EL (cell line): Measurements from ENCODE around the gene GPRC5C.

Source experiments
- DNase-seq: peaks from one replicate; pipeline ENCODE4 v3.0.0-alpha.2; 2016

GPRC5C gene

DNA sequence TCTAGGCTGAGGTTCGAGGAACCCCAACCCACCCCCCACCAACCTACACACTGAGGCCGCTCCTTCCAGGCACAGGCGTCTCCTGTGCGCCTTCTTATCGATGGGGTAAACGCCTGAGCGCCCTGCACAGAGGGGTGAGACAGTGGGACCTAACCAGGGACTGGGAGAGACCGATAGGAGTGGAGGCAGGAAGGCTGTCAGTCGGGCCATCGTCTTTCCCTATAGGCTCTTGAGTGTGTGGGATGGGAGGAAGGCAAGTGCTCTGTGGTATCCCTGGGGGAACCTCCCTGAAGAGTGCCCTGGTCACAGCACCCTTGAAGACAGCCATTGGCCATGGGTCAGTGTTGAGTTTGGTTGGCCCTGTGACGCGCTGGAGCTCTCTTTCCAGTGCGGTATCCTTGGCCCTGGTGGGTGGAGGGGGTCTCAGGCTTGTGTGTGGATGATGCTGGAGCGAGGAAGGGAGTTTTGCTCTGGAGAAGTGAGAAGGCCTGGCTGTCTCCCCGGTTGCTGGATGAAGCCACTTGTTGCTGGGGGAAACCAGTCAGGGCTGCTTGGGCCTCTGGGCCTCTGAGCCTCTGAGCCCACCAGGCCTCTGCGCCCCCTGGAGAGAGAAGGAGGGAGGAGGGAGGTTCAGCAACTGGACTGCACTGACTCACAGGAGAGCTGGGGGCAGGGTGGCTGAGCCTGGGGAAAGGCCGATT is 1.7 kb downstream of the GPRC5C start:
- no peak for DNase-seq

DNA sequence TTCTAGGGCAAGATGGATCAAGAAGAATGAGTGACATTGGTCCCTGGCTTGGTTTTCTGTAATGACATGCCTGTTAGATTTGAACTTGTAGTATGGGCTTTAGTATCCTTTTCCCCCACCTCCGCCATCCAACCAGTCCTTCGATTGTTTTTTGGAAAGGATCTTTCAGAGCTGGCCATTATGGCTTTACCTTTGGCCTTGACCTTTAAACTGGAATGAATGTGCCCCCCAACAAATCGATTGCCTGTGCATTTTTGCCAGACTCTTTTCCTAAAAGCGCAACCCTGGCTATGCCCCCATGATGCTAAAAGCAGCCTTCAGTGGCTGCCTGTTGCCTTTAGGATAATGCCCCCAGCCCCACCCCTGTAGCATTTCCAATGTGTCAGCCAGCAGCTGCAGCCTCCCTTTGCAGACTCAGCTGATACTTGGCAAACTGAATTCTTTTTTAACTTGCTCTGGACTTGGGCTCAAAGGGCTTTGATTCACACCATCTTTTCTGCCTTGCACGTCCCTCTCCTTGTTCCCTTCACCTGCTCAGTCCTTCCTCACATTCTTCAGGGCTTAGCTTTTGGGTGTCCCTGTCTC is 4.0 kb downstream of the GPRC5C start:
- DNase-seq = no peak

DNA sequence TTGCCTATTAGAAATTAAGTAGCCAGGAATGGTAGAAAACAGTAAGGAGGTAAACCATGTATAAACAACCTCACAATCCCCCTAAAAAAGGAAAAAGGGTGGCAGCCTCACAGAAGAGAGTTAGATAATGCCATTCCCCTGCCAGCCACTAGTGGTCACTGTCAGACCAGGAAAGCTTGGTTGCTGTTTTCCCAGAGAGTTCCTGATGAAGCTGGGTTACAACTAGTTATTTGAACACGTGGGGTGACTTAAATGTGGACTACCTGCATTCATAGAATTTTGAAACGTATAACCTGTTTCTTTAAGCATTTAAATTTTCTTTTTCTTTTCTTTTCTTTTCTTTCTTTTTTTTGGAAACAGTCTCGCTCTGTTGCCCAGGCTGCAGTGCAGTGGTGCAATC is 5.8 kb downstream of the GPRC5C start:
- no peak for DNase-seq

DNA sequence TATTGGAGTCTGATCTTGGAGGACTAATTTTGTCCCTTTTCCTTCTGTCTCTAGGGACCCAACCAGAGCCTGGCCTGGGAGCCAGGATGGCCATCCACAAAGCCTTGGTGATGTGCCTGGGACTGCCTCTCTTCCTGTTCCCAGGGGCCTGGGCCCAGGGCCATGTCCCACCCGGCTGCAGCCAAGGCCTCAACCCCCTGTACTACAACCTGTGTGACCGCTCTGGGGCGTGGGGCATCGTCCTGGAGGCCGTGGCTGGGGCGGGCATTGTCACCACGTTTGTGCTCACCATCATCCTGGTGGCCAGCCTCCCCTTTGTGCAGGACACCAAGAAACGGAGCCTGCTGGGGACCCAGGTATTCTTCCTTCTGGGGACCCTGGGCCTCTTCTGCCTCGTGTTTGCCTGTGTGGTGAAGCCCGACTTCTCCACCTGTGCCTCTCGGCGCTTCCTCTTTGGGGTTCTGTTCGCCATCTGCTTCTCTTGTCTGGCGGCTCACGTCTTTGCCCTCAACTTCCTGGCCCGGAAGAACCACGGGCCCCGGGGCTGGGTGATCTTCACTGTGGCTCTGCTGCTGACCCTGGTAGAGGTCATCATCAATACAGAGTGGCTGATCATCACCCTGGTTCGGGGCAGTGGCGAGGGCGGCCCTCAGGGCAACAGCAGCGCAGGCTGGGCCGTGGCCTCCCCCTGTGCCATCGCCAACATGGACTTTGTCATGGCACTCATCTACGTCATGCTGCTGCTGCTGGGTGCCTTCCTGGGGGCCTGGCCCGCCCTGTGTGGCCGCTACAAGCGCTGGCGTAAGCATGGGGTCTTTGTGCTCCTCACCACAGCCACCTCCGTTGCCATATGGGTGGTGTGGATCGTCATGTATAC is 8.0 kb downstream of the GPRC5C start:
- no peak for DNase-seq

DNA sequence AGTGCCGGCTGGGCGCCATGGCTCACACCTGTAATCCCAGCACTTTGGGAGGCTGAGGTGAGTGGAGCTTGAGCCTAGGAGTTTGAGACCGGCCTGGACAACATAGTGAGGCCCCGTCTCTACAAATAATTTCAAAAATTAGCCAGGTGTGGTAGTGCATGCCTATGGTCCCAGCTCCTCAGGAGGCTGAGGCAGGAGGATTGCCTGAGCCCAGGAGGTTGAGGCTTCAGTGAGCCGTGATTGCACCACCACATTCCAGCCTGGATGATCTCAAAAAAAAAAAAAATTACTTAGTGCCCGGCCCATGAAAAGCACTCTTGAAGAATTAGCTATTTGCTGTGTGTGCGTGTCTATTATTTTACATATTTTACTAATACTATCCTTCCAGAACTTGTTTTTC is 9.6 kb downstream of the GPRC5C start:
- no peak for DNase-seq

DNA sequence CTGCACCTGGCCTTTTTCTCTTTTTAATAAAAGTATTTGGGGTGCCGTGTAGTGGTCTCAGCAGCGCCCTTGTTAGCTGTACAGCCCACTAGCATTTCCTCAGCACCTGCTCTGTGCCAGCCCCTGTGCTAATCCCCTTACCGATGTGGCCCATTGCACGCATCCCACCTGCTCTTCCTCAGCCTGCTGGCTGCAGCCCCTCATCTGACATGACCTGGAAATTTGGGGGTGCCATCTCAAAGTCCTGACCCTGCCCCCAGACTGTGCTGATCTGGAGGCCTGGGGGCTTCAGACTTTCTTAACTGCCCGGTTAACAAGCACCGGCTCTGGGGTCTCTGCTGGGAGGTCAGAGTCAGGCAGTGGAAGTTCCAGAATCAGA is 10.4 kb downstream of the GPRC5C start:
- DNase-seq = no peak

DNA sequence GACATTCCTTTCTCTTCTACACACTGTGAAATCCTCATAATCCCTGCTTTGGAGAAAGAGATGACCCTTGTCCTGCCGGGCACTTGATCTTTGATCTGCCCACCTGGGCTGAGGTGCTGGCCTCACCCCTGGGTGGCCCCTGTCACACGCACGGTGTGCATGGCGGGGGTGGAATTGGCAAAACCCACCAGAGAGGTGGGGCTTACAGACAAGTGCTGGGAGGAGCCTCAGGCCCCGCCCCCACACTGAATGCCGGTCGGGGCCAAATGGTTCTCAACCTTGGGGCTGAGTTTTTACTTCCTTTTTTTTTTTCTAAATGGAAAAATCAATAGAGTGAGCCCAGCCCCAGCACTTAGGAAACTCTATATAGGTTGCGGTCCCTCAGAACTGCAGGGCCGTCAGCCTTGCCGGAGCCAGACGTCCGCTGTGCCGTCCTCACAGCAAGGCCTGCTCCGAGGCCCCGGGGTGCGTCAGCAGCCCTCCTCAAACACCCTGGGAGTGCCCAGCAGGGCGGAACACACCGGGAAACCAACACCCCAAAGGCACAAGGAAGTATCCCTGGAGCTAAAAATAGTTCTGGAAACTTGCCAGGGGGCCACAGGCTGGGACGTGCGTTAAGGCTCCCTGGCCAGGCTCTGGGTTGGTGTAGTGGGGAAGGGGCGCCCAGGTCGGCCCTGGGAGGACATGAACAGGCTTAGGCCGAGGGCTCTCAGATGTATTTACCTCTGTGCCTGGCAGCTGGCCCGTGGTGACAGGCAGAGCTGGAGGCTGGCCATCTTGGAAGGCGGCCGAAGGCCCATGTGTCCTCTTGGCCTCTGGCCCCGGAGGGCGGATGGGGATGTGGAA is 11.0 kb downstream of the GPRC5C start:
- no peak for DNase-seq

DNA sequence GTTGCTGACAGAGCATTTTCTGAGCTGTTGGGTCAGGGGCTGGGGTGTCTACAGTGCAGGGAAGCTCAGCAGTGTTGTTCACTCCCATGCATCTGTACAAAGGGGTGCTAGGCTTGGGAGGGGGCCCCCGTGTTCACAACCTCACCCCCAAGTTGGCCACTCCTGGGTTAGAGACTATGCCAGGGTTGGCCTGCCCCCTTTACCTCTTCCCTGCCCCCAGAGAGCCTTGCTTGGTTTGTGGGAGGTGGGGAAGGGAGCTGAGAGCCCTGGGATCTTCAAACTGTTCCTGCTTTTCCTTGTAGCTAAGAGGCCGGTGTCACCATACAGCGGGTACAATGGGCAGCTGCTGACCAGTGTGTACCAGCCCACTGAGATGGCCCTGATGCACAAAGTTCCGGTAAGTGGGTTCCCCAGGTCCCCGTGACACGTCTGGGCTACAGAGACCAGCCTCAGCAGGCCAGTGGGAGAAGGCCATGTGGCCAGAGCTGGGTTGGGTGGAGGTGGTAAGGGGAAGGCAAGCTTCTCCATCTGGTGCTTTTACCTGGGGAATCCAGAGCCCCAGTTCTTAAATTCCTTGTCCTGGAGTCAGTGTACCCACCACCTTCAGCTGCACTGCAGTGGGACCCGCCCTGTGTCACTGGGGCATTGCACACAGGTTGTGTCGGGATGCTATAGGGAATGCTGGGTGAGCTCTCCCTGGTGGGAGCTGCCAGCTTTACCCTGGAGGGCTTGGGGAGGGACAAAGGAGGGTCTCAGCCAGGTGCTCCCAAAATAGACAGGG is 11.8 kb downstream of the GPRC5C start:
- no peak for DNase-seq

DNA sequence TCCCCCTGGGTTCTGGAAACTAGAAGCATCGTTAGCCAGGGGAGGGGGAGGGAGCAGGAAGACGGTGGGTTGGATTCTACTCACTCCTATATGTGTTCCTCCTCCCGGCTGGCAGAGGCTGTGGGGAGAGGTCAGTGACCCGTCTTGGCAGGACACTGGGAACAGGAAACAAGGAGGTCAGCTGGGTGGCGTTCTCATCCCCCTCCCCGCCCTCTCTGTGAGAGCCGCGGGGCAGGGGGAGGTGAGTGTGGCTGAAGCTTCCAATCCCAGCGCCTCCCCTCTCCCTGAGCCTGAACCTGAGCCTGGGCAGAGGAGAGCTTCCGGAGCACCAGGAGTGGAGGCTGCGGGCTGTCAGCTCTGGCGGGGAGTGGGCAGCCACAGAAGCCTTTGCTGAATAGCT is 12.5 kb downstream of the GPRC5C start:
- no peak for DNase-seq

DNA sequence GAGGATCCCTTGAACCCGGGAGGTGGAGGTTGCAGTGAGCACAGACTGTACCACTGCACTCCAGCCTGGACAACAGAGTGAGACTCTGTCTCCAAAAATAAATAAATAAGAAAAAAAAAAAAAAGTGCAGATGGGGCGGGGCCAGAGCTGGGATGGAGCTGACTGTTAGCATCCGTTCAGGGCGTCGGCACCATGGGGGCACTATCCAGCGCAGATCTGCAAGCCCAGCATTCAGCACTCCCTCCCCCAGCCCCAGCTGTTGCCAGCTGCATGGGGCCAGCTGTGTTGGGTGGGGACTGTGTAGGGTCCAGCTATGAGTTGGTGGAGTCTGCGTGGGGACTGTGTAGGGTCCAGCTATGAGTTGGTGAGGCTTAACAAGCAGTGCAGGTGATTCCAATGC is 13.3 kb downstream of the GPRC5C start:
- DNase-seq = no peak

DNA sequence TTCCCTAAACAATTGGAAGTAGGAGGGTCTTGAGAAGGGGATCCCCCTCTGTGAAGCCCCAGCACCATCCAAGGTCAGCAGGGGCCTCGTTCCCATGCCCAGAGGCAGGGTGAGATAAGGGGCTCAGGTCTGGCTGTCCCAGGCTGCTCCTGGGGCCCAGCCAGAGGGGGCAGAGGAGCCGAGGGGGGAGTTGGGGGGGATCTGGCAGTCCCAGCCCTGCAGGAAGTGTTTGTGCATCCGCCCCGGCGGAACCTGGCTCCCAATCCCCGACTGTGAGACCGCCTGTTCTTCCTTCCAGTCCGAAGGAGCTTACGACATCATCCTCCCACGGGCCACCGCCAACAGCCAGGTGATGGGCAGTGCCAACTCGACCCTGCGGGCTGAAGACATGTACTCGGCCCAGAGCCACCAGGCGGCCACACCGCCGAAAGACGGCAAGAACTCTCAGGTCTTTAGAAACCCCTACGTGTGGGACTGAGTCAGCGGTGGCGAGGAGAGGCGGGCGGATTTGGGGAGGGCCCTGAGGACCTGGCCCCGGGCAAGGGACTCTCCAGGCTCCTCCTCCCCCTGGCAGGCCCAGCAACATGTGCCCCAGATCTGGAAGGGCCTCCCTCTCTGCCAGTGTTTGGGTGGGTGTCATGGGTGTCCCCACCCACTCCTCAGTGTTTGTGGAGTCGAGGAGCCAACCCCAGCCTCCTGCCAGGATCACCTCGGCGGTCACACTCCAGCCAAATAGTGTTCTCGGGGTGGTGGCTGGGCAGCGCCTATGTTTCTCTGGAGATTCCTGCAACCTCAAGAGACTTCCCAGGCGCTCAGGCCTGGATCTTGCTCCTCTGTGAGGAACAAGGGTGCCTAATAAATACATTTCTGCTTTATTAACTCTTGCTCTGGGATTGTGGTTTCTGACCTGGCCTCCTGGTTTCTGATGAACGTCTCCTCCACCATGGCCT is 14.9 kb downstream of the GPRC5C start:
- DNase-seq = no peak

DNA sequence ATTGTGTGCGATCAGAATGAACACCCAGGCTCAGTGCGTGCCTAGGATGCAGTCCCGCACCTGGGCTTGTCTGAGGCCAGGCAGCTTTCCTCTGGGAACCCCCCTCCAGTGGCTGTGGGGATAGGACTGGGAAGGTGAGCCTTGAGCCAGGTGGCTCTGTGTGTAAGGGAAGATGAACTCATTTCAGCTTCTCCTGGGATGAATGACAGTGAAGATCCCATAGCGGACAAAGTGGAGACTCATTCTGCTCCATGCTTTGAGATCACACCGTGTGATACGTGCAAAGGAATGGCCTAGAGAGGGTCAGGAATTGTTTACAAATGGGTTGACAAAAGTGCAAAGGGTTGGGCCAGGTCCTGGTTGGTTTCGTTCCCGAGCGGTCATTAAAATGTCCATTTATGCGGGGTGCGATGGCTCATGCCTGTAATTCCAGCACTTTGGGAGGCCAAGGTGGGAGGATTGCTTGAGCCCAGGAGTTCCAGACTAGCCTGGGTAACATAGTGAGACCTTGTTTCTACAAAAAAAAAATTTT is 15.8 kb downstream of the GPRC5C start:
- no peak for DNase-seq

DNA sequence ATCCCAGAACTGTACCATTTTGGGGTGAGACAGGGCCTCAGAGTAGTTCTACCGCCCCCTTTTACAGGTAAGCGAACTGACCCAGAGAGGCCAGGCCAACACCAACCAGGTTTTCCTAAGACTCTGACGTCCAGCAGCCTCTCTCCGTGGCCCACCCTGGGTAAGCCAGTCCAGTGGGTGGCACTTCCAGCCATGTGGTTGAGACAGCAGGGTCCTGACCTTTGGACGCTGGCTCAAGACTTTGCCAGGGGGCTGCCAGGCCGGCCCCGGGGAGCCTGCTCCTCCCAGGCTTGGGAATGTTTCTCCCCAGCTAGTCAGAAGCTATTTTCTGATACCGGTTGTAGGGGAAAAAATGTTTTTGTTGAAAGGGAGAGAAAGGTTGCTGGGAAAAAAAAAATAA is 16.9 kb downstream of the GPRC5C start:
- DNase-seq = no peak

DNA sequence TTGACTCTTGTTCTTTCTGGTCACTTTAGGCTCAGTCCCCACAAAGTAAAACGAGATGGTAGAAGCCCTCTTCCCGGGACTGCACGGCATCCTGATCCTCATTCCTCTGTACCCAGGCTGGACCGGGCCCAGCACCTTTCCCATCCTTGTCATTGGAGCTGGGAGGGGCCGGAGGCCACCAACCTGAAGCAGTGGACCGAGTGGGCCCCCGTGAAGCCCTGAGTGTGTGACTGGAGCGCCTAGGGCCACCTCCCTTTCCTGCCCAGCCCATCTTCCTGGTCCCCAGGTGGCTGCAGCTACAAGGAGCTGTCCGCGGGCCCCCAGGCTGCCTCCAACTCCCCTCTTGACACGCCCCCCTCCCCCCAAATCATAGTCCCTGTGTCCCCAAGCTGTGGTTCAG is 17.4 kb downstream of the GPRC5C start:
- no peak for DNase-seq

DNA sequence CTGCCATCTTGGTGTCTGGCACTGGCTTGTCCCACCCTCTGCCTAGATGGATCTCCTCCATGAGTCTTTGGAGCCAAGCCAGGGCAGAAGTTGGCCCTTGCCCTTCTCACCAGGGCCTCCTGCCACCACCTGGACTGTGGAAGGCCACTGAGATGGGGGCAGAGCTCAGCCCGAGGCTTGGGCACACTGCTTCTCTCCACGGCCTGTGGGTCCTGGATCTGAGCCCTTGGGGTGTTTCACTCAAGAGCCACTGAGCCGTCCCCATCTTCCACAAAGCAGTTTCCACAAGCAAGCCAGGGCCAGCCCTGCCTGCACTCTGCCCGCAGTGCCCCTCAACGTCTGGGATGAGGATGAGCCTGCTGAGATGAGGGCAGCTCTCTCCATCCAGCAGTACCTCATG is 17.9 kb downstream of the GPRC5C start:
- no peak for DNase-seq

DNA sequence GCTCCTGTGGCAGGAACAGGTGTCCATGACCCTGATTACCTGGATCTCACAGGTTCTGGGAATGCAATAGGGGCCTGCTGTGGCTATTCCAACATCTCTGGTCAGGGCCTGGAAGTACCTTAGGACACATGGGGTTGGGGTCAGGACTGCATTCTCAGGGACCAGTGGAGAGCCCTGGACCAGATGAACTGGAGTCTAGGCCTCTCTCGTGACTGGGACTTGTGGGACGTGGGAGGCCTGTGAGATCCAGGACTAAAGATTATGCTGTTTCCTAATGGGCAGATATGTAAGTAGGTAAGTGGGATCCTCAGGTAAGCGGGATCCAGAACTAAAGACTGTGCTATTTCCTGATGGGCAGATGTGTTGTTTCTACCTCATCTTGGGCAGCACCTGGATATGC is 18.3 kb downstream of the GPRC5C start:
- DNase-seq = no peak

DNA sequence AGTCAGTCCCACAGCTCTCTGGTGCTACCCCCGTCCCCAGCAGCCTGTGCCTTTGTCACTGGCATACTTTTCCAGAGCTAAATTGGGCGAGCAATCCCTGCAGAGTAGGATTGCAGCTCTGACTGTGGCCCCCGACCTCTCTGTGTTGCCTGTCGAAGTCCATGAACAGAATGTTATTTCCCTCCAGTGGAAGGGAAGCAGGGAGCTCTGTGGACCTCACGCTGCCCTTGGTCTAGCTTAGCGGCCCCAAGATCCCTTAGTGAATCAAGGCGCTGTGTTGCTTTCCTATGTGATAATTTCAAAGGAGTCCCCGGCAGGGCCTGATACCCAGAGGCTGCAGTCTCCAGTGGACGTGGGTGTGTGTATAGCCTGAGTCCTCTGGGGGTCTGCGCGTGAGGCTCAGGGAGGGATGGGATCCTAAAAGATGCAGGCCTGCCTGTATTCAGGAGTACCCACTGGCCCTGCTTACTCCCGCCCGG is 19.1 kb downstream of the GPRC5C start:
- no peak for DNase-seq

DNA sequence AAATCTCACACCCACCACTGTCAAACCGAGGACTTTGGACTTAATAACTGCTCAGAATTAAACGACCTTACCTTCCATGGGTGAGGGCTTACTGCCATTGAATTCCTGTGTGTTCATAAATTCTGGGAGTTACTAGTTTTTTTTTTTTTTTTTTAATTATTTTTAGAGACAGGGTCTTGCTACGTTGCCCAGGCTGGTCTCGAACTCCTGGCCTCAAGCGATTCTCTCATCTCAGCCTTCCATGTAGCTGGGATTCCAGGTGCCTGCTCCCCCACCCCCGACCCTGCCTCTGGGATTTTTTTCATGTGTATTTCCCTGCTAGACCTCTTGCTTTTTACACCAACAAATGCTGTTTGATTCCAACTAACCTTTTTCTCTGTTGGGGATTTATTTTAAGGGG is 19.7 kb downstream of the GPRC5C start:
- no peak for DNase-seq

DNA sequence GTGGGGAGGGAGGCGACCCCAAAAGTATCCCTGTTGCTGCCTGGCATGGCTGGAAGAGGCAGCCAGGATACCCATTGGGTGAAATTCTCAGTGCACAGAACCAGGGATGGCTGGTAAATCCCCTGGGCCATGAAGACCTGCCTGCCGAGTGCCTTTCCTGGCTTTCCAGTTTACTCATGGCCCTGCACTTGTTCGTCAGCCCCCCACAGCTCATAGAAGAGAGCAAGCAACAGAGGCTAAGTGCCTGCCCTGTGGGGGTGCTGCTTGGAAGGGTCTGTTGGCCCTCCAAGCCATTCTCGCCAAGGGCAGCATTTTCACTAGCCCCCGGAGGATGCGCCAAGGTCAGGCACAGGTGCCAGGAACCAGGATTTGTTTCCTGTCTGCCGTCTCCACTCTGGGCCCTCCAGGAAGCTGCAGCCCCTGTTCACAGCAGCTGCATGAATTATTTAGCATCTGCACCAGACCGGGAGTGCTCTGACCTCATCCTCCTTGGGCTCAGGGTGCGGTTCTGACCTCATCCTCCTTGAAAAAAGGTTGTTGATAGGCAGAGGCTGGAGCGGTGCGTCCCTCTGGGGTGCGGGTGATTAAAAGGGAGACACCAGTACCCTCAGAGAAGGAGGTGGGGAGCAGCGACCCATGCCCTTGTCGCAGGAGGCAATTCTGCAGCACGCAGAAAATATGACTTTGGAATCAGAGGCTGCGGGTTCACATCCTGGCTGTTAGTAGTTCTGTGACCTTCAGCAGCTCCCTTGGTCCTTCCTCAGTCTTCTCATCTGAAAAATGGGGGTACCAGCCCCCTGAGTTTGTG is 20.3 kb downstream of the GPRC5C start:
- DNase-seq = no peak
